Pancreas (tissue), 10 donors: ENCODE measurements around the gene S100PBP. TPM values are rescaled to one million over a fixed set of nuclear protein-coding genes. Genes with fewer than 3 reads are reported as not detected.

Source experiments
- ATAC-seq, 4 donors: fragments of 200-7000 bp; cut with Tn5 transposase; one replicate each; pipeline versions ENCODE4 v1.8.0 to v1.9.1; 2020; ENCODE audit warnings: mild to moderate bottlenecking in 4 of 4, moderate library complexity in 4 of 4
- DNase-seq, 6 donors: peaks; one replicate each; pipeline ENCODE4 v3.0.0-alpha.2; 2020
- FAIRE-seq: peaks from 2 replicates; lab custom pipeline; 2012; peaks lifted over from hg19 to GRCh38; lab: Jason Lieb, UNC
- H3K27ac ChIP-seq, 4 donors: fragments of 200-600 bp; sonication (generic); 1 replicate in 3 of 4; 2 replicates in 1 of 4; pipeline versions ENCODE4 v1.5.0 to v1.8.0; 2020
- H3K27me3 ChIP-seq, 4 donors: fragments of 200-600 bp; one replicate each; pipeline ENCODE4 v1.8.0; 2021
- H3K36me3 ChIP-seq, 3 donors: fragments of 200-600 bp; sonication (generic) in 1 of 3; one replicate each; pipeline versions ENCODE4 v1.5.0 to v1.8.0; 2020 to 2021
- H3K4me1 ChIP-seq, 3 donors: fragments of 200-600 bp; one replicate each; pipeline ENCODE4 v1.8.0; 2021
- H3K4me3 ChIP-seq, 4 donors: fragments of 200-600 bp; sonication (generic) in 2 of 4; one replicate each; pipeline versions ENCODE4 v1.5.0 to v1.8.0; 2020 to 2021
- H3K9me3 ChIP-seq, 4 donors: fragments of 200-600 bp; one replicate each; pipeline ENCODE4 v1.8.0; 2021
- CTCF ChIP-seq, 4 donors: fragments of 200-600 bp; sonication (generic) in 3 of 4; IDR thresholded peaks; one replicate each; pipeline versions ENCODE4 v1.5.0 to v1.8.0; 2021; ENCODE audit warnings: antibody characterized with exemption in 4 of 4
- WGBS, 2 donors: extraction: QIAGEN DNeasy Blood & Tissue Kit; methylation state at CpG; one replicate each; pipeline ENCODE4 v1.1.7; 2013; 5-methylcytosine and 5-hydroxymethylcytosine counted together
- intact Hi-C, 3 donors: fragments of 100-400 bp; cut with DNase I; formaldehyde crosslinking; loops; one replicate each; pipeline versions ENCODE4 v1.11.1 to v1.14.2; 2022
- polyA plus RNA-seq, 2 donors: library from polyadenylated mRNA; stranded (reverse); fragments of 200-250 nt; gene quantifications; one replicate each; pipeline ENCODE4 v1.2.3, GENCODE V29; 2013
- total RNA-seq, 6 donors: library from RNA; stranded (reverse); fragmentation: NEBNext Ultra II Directional in 4 of 6; extraction: Animal tissue kit (Norgen Biotek cat#: 25700) in 4 of 6; gene quantifications; one replicate each; pipeline versions ENCODE4 v1.2.1 to v1.2.4, GENCODE V29; 2021 to 2023
- donor health status: healthy with polysubstance abuse.
- donor health status: DM: no; HTN: no; CAD: no; lungs with moderate emphysema.
- donor health status: DM: no; HTN: no; CAD: no.
- donor health status: control.
- donor health status: control.
- donor health status: Bipolar disorder and iron deficiency.
- donor health status: DM: yes; HTN: yes; CAD: no.
- donor health status: DM: no; HTN: no; CAD: no.
- donor health status: DM: no; HTN: no; CAD: no.
- donor health status: DM: yes; HTN: yes; CAD: no.

Gene S100PBP
- total and polyA plus RNA-seq, 8 donors, result 7.6 to 20.2 (median 11.8) TPM

GRCh38 chr1:32874860-32875752 is 57.7 kb downstream of the S100PBP start:
- Histone ChIP-seq H3K4me1 (no peaks in the 10 kb centered on the region), H3K9me3 (no peaks in the 10 kb centered on the region), H3K27me3 (no peaks in the 10 kb centered on the region), H3K27ac (no peak overlapping the region), H3K4me3 (no peak overlapping the region), H3K36me3 (no peaks in the 10 kb centered on the region)
- TF ChIP-seq CTCF (IDR thresholded peaks at IDR 0.05), result no peak
- WGBS, 2 donors, result 60 to 73% methylated on average over 5 of the region's 5 CpGs
- intact Hi-C loops, result loop anchor here in 1 of 3 donors (5.0 kb wide), 1 partner anchor 168 kb away; no protein-coding TSS in a partner anchor
- ATAC-seq, result no peak
- DNase-seq, result no peak
- no peak for FAIRE-seq

- no peak overlapping the region for H3K4me3 ChIP-seq
- no peaks in the 10 kb centered on the region for H3K36me3 ChIP-seq
- 15 to 20% methylated on average over 16 of the region's 16 CpGs for WGBS, 2 donors
- no peaks in the 10 kb centered on the region for H3K4me1 ChIP-seq
- no peak for FAIRE-seq
- intact Hi-C loops, result no loop called here
- ATAC-seq, result peak; percentile 79 to 93 (median 84)
- TF ChIP-seq CTCF (IDR thresholded peaks at IDR 0.05), result peak; percentile 76 to 91 (median 80)
- H3K27me3 ChIP-seq, result no peaks in the 10 kb centered on the region
- peak; percentile 51 to 88 (median 70) for DNase-seq
- no peaks in the 10 kb centered on the region for H3K9me3 ChIP-seq
- H3K27ac ChIP-seq, result no peak overlapping the region
Measured at GRCh38 chr1:32876341-32877210, 59.1 kb downstream of the S100PBP start.

GRCh38 chr1:32877211-32878110 is 60.0 kb downstream of the S100PBP start:
- H3K9me3 ChIP-seq, result no peaks in the 10 kb centered on the region
- intact Hi-C loops, result no loop called here
- 59 to 60% methylated on average over 13 of the region's 13 CpGs for WGBS, 2 donors
- no peak for FAIRE-seq
- H3K4me3 ChIP-seq, result no peak overlapping the region
- H3K27ac ChIP-seq, result no peak overlapping the region
- no peak for ATAC-seq
- no peaks in the 10 kb centered on the region for H3K4me1 ChIP-seq
- no peaks in the 10 kb centered on the region for H3K36me3 ChIP-seq
- no peak for TF ChIP-seq CTCF (IDR thresholded peaks at IDR 0.05)
- DNase-seq, result no peak
- no peaks in the 10 kb centered on the region for H3K27me3 ChIP-seq

DNA sequence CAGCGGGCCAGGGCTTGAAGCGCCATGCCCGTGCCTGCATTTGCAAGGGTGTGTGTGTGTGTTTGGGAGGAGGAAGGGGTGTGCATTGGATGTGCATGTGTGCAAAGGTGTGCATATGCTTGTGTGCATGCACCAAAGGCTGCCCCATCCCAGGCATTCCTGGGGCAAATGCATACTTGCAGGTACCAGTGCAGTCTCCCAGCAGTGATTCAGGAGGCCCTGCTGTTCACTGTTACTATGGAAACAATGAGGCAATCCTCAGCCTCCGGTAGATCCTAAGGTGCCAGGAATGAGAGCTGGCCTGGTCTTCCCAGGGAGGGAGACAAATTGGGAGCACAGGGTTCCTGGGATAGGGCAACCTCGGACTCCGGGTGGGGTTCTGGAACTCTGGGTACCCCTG is 60.7 kb downstream of the S100PBP start:
- Histone ChIP-seq H3K4me3 (no peak overlapping the region), H3K4me1 (no peaks in the 10 kb centered on the region), H3K27me3 (no peaks in the 10 kb centered on the region), H3K27ac (no peak overlapping the region), H3K36me3 (no peaks in the 10 kb centered on the region), H3K9me3 (no peaks in the 10 kb centered on the region)
- DNase-seq (peak in 1 of 6 donors; percentile 33), ATAC-seq (no peak), FAIRE-seq (no peak)
- WGBS, 2 donors, result 66 to 68% methylated on average over 6 of the region's 6 CpGs
- intact Hi-C loops, result no loop called here
- TF ChIP-seq CTCF (IDR thresholded peaks at IDR 0.05), result no peak
